K562 (cell line): Measurements from ENCODE around the gene AQP4. TPM values are rescaled to one million over a fixed set of nuclear protein-coding genes. Genes with fewer than 3 reads are reported as not detected.

Source experiments
- ATAC-seq: fragments of 200-7000 bp; cut with Tn5 transposase; 3 replicates; pipeline ENCODE4 v1.9.1; 2020; ENCODE audit warnings: moderate library complexity
- BruUV-seq: library from RNA; stranded (reverse); fragments of 400-500 nt; replicated peaks from 2 replicates; lab custom pipeline; 2021; lab: Mats Ljungman, UMichigan
- CTCF ChIA-PET: fragments of 300-600 bp; formaldehyde crosslinking; extraction: SDS; loops from one replicate; lab custom pipeline; 2021; ENCODE audit warnings: low intra/inter-chr PET ratio; lab: Yijun Ruan, JAX
- POLR2A ChIA-PET: fragments of 300-600, 350-650 bp; sonication (Branson Sonifier 250); formaldehyde crosslinking; extraction: SDS; loops from one replicate; lab custom pipeline; 2021; ENCODE audit warnings: antibody characterized with exemption, inconsistent platforms; lab: Yijun Ruan, JAX
- DNase-seq, 4 experiments: peaks; one replicate each; pipeline versions ENCODE4 v3.0.0 to v3.0.0-alpha.2; 2011 to 2018; ENCODE audit warnings: low spot score in 3 of 4, mixed read lengths in 3 of 4; ENCODE audit errors: extremely low read depth in 1 of 4
- FAIRE-seq: peaks from 2 replicates; lab custom pipeline; 2011; peaks lifted over from hg19 to GRCh38; lab: Jason Lieb, UNC
- H2AFZ ChIP-seq: 2 replicates; pipeline ENCODE4 v1.6.0; 2011; ENCODE audit warnings: low read depth, low read length, control low read depth, inconsistent platforms
- H3K27ac ChIP-seq: fragments of 200-600 bp; 3 replicates; pipeline ENCODE4 v1.8.0; 2011; ENCODE audit warnings: low read depth, mild to moderate bottlenecking, control low read depth, inconsistent platforms, low read length, moderate library complexity, mixed read lengths; ENCODE audit errors: extremely low read depth
- H3K27me3 ChIP-seq, 2 experiments: fragments of 300-600 bp in 1 of 2; 2 replicates in 1 of 2; 3 replicates in 1 of 2; pipeline versions ENCODE4 v1.6.0 to v1.8.0; 2011; ENCODE audit warnings: inconsistent platforms in 2 of 2, low read length in 2 of 2, mild to moderate bottlenecking in 1 of 2, mixed read lengths in 1 of 2, moderate library complexity in 1 of 2; ENCODE audit not compliant: control insufficient read depth in 2 of 2, insufficient read depth in 2 of 2
- H3K36me3 ChIP-seq: fragments of 300-600 bp; 3 replicates; pipeline ENCODE4 v1.8.0; 2011; ENCODE audit warnings: mild to moderate bottlenecking, low read length, inconsistent platforms; ENCODE audit not compliant: control insufficient read depth, insufficient read depth
- H3K4me1 ChIP-seq, 2 experiments: fragments of 200-600 bp in 1 of 2; replicated peaks in 1 of 2; 2 replicates in 1 of 2; 3 replicates in 1 of 2; pipeline versions ENCODE4 v1.5.1 to v1.8.0; 2011; ENCODE audit warnings: inconsistent platforms in 2 of 2, low read length in 2 of 2, mild to moderate bottlenecking in 1 of 2, mixed read lengths in 1 of 2, moderate library complexity in 1 of 2; ENCODE audit not compliant: control insufficient read depth in 2 of 2, insufficient read depth in 2 of 2
- H3K4me2 ChIP-seq: 2 replicates; pipeline ENCODE4 v1.6.1; 2011; ENCODE audit warnings: low read length, control low read depth, inconsistent platforms, mixed read lengths; ENCODE audit not compliant: insufficient read depth
- H3K4me3 ChIP-seq: fragments of 200-600 bp; sonication (generic), shearing (Covaris generic); 2 replicates; pipeline ENCODE4 v1.5.1; 2016; ENCODE audit warnings: control low read depth, inconsistent platforms
- H3K79me2 ChIP-seq: fragments of 200-600 bp; 3 replicates; pipeline ENCODE4 v1.8.0; 2011; ENCODE audit warnings: low read length, inconsistent platforms; ENCODE audit not compliant: control insufficient read depth, insufficient read depth
- H3K9ac ChIP-seq, 2 experiments: 2 replicates each; pipeline versions ENCODE4 v1.6.0 to v1.6.1; 2011; ENCODE audit warnings: low read depth in 2 of 2, low read length in 2 of 2, control low read depth in 1 of 2, inconsistent platforms in 1 of 2, mild to moderate bottlenecking in 1 of 2, mixed read lengths in 1 of 2; ENCODE audit not compliant: insufficient read depth in 1 of 2
- H3K9me1 ChIP-seq: one replicate; pipeline ENCODE4 v1.6.0; 2011; ENCODE audit warnings: inconsistent platforms, mild to moderate bottlenecking, low read length, moderate library complexity; ENCODE audit not compliant: control insufficient read depth, insufficient read depth
- H3K9me3 ChIP-seq: replicated peaks from 2 replicates; pipeline ENCODE4 v1.5.1; 2011; ENCODE audit warnings: low read depth, low read length, inconsistent platforms; ENCODE audit not compliant: control insufficient read depth, insufficient read depth
- H4K20me1 ChIP-seq: replicated peaks from 2 replicates; pipeline ENCODE4 v1.6.1; 2011; ENCODE audit warnings: low read length, inconsistent platforms, mixed read lengths; ENCODE audit not compliant: control insufficient read depth, insufficient read depth
- CGGBP1 ChIP-seq: fragments of 250-450 bp; sonication (Bioruptor Pico); IDR thresholded peaks from 2 replicates; pipeline ENCODE4 v1.9.0; 2021; ENCODE audit warnings: mild to moderate bottlenecking
- HMG20B ChIP-seq: fragments of 250-450 bp; sonication (Bioruptor Pico); IDR thresholded peaks from 2 replicates; pipeline ENCODE4 v1.5.0; 2021; ENCODE audit warnings: mild to moderate bottlenecking
- KAT7 ChIP-seq: sonication (generic); formaldehyde crosslinking; IDR thresholded peaks from 2 replicates; pipeline ENCODE4 v1.8.0; 2022; ENCODE audit warnings: missing genetic modification reagents, mild to moderate bottlenecking, borderline replicate concordance
- MCM5 ChIP-seq: fragments of 450-650 bp; IDR thresholded peaks from 2 replicates; pipeline ENCODE4 v1.6.1; 2016; ENCODE audit warnings: low read depth
- TBL1XR1 ChIP-seq, 2 experiments: IDR thresholded peaks; 2 replicates each; pipeline ENCODE4 v1.6.1; 2012; ENCODE audit warnings: improper control_type of control experiment in 2 of 2, low read length in 2 of 2, mild to moderate bottlenecking in 1 of 2
- ZKSCAN8 ChIP-seq: fragments of 200-800 bp; sonication (Bioruptor generic); IDR thresholded peaks from 2 replicates; pipeline ENCODE4 v1.6.1; 2016; ENCODE audit warnings: missing genetic modification characterization, missing compliant biosample characterization
- ZNF143 ChIP-seq: sonication (generic); formaldehyde crosslinking; IDR thresholded peaks from 2 replicates; pipeline ENCODE4 v1.9.0; 2022; ENCODE audit warnings: mild to moderate bottlenecking, missing genetic modification reagents
- WGBS: fragments of 100-300 bp; shearing (Covaris generic); methylation state at CpG from one replicate; pipeline ENCODE4 v1.1.6; 2016; ENCODE audit warnings: low coverage, mixed read lengths; ENCODE audit not compliant: insufficient coverage; ENCODE audit errors: missing lambda C conversion rate; 5-methylcytosine and 5-hydroxymethylcytosine counted together
- in situ Hi-C: fragments of 300-500 bp; cut with MboI; formaldehyde crosslinking; loops from 4 replicates; pipeline ENCODE4 v1.15.0; 2018; ENCODE audit warnings: inconsistent platforms, mixed read lengths
- intact Hi-C: fragments of 100-400 bp; cut with micrococcal nuclease; formaldehyde crosslinking; loops from 2 replicates; pipeline ENCODE4 v1.14.2; 2022
- polyA plus RNA-seq, 8 experiments: library from polyadenylated mRNA; depleted of rRNA in 4 of 8; stranded (reverse) in 5 of 8; unstranded in 3 of 8; fragments of >200 nt; fragmentation: Nextera tagmentation in 2 of 8; fragmentation: Illumina TruSeq in 1 of 8; extraction: Ambion mirVana in 2 of 8; extraction: Trizol in 1 of 8; gene quantifications; 2 replicates each; pipeline versions ENCODE4 v1.2.1 to v1.2.3, GENCODE V29; 2011 to 2014; ENCODE audit warnings: inconsistent platforms in 1 of 8, missing spikeins in 1 of 8
- total RNA-seq, 7 experiments: library from RNA; depleted of rRNA in 6 of 7; stranded (reverse); fragments of >200 nt in 6 of 7; fragmentation: Illumina TruSeq in 2 of 7; extraction: Trizol in 2 of 7; gene quantifications; 2 replicates each; pipeline versions ENCODE4 v1.2.1 to v1.2.3, GENCODE V29; 2011 to 2021; ENCODE audit warnings: low replicate concordance in 1 of 7
- TF ChIP-seq, protein P1 (sequence below), 2 experiments: fragments of 450-650 bp; formaldehyde crosslinking in 1 of 2; IDR thresholded peaks; 2 replicates each; pipeline versions ENCODE4 v1.4.0 to v1.6.1; 2014 to 2020; ENCODE audit warnings: mild to moderate bottlenecking in 2 of 2, borderline replicate concordance in 1 of 2, low read depth in 1 of 2
- TF ChIP-seq, protein P2 (sequence below): sonication (generic); formaldehyde crosslinking; IDR thresholded peaks from 2 replicates; pipeline ENCODE4 v1.8.1; 2022; ENCODE audit warnings: missing genetic modification reagents

Gene AQP4
- total and polyA plus RNA-seq, 9 of the 15 experiments (the other 6 are each of a cell fraction or from before 2014, with no cell fraction given): 0.31 TPM; not detected in 8

- H3K36me3 ChIP-seq: no peaks in the 10 kb centered on the region
- no peaks in the 10 kb centered on the region for H3K9me3 ChIP-seq
- no peak overlapping the region for H3K4me3 ChIP-seq
- no peaks in the 10 kb centered on the region for H3K79me2 ChIP-seq
- H3K27ac ChIP-seq: no peak overlapping the region
- no TSS peak for BruUV-seq
- CTCF ChIA-PET: no interaction called here
- FAIRE-seq: no peak
- H4K20me1 ChIP-seq: no peaks in the 10 kb centered on the region
- H3K9me1 ChIP-seq: no peaks in the 10 kb centered on the region
- WGBS: 1% methylated on average over 10 of the region's 10 CpGs
- no peak for DNase-seq
- ATAC-seq: no peak
- POLR2A ChIA-PET: interaction anchor here (0.8 kb wide), 1 partner anchor 12 kb away, joined by 4 read pairs; no protein-coding TSS in a partner anchor
- H2AFZ ChIP-seq: no peak overlapping the region
- intact Hi-C loops: no loop called here
- no peaks in the 10 kb centered on the region for H3K27me3 ChIP-seq
- in situ Hi-C loops: no loop called here
- no peak overlapping the region for H3K4me2 ChIP-seq
- no peaks in the 10 kb centered on the region for H3K4me1 ChIP-seq
- TF ChIP-seq, protein P1, sequence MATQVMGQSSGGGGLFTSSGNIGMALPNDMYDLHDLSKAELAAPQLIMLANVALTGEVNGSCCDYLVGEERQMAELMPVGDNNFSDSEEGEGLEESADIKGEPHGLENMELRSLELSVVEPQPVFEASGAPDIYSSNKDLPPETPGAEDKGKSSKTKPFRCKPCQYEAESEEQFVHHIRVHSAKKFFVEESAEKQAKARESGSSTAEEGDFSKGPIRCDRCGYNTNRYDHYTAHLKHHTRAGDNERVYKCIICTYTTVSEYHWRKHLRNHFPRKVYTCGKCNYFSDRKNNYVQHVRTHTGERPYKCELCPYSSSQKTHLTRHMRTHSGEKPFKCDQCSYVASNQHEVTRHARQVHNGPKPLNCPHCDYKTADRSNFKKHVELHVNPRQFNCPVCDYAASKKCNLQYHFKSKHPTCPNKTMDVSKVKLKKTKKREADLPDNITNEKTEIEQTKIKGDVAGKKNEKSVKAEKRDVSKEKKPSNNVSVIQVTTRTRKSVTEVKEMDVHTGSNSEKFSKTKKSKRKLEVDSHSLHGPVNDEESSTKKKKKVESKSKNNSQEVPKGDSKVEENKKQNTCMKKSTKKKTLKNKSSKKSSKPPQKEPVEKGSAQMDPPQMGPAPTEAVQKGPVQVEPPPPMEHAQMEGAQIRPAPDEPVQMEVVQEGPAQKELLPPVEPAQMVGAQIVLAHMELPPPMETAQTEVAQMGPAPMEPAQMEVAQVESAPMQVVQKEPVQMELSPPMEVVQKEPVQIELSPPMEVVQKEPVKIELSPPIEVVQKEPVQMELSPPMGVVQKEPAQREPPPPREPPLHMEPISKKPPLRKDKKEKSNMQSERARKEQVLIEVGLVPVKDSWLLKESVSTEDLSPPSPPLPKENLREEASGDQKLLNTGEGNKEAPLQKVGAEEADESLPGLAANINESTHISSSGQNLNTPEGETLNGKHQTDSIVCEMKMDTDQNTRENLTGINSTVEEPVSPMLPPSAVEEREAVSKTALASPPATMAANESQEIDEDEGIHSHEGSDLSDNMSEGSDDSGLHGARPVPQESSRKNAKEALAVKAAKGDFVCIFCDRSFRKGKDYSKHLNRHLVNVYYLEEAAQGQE (IDR thresholded peaks at IDR 0.05; ENCODE audit: borderline replicate concordance): no peak
- TF ChIP-seq, protein P1 (CRISPR knock-in tag; IDR thresholded peaks at IDR 0.05; ENCODE audit: low read depth): no peak
- TF ChIP-seq ZNF143: no peak
- no peak for TF ChIP-seq CGGBP1 (CRISPR knock-in tag)
- no peak for TF ChIP-seq HMG20B (CRISPR knock-in tag)
- TF ChIP-seq KAT7 (CRISPR knock-in tag): no peak
- no peak for TF ChIP-seq MCM5
- TF ChIP-seq ZKSCAN8: no peak
- TF ChIP-seq, protein P2, sequence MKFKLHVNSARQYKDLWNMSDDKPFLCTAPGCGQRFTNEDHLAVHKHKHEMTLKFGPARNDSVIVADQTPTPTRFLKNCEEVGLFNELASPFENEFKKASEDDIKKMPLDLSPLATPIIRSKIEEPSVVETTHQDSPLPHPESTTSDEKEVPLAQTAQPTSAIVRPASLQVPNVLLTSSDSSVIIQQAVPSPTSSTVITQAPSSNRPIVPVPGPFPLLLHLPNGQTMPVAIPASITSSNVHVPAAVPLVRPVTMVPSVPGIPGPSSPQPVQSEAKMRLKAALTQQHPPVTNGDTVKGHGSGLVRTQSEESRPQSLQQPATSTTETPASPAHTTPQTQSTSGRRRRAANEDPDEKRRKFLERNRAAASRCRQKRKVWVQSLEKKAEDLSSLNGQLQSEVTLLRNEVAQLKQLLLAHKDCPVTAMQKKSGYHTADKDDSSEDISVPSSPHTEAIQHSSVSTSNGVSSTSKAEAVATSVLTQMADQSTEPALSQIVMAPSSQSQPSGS (CRISPR knock-in tag): no peak
- TF ChIP-seq TBL1XR1 (IDR thresholded peaks at IDR 0.05; ENCODE audit: low read length in 2 of 2): no peak
- no peak overlapping the region for H3K9ac ChIP-seq
These were observed 11.1 kb downstream of the AQP4 start for GRCh38 chr18:26854292-26854881.
